HFF-Myc (cell line): ENCODE measurements around the gene SH2D2A.

Source experiments
- DNase-seq: peaks from one replicate; pipeline ENCODE4 v3.0.0-alpha.2; 2011; ENCODE audit warnings: low read depth; ENCODE audit errors: extremely low read depth
- H3K4me3 ChIP-seq: replicated peaks from 2 replicates; pipeline ENCODE4 v1.5.1; 2011; ENCODE audit warnings: low read depth, mild to moderate bottlenecking, control low read depth, low read length
- TF ChIP-seq, protein P1 (sequence below): IDR thresholded peaks from 2 replicates; pipeline ENCODE4 v1.5.1; 2012; ENCODE audit warnings: mild to moderate bottlenecking, low read depth, low read length, control low read depth; ENCODE audit errors: missing control alignments

Gene SH2D2A

DNA sequence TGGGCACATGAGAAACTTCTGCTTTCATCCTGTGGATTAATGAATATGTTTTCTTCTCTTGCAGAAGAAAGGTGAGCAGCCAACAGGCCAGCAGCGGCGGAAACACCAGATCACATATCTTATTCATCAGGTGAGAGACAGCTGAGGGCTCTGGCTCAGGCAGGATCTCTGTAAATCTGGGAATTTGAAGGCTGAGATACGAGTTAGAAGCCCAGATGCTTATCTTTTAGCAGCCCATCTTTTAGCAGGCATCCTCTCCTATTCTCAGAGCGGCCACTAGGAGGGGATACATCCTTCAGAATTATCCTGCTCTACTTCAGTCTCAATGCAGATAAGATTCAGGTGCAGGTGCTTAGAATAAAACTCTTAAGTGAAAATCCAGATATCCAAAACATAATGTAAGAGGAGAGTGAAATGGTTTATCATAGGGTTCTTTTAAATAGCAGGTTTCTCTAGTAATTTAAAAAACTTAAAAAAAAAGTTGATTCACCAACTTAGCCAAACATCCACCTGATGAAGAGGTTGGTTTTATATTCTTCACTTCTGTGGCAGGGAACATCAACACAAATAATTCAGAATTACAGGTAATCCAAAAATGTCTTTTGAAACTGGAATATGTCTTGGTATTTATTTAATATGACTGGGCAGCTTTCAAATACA, 19.3 kb downstream of the SH2D2A start:
- no peak for DNase-seq
- H3K4me3 ChIP-seq = no peak overlapping the region
- TF ChIP-seq, protein P1, sequence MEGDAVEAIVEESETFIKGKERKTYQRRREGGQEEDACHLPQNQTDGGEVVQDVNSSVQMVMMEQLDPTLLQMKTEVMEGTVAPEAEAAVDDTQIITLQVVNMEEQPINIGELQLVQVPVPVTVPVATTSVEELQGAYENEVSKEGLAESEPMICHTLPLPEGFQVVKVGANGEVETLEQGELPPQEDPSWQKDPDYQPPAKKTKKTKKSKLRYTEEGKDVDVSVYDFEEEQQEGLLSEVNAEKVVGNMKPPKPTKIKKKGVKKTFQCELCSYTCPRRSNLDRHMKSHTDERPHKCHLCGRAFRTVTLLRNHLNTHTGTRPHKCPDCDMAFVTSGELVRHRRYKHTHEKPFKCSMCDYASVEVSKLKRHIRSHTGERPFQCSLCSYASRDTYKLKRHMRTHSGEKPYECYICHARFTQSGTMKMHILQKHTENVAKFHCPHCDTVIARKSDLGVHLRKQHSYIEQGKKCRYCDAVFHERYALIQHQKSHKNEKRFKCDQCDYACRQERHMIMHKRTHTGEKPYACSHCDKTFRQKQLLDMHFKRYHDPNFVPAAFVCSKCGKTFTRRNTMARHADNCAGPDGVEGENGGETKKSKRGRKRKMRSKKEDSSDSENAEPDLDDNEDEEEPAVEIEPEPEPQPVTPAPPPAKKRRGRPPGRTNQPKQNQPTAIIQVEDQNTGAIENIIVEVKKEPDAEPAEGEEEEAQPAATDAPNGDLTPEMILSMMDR = peak; percentile 88

DNA sequence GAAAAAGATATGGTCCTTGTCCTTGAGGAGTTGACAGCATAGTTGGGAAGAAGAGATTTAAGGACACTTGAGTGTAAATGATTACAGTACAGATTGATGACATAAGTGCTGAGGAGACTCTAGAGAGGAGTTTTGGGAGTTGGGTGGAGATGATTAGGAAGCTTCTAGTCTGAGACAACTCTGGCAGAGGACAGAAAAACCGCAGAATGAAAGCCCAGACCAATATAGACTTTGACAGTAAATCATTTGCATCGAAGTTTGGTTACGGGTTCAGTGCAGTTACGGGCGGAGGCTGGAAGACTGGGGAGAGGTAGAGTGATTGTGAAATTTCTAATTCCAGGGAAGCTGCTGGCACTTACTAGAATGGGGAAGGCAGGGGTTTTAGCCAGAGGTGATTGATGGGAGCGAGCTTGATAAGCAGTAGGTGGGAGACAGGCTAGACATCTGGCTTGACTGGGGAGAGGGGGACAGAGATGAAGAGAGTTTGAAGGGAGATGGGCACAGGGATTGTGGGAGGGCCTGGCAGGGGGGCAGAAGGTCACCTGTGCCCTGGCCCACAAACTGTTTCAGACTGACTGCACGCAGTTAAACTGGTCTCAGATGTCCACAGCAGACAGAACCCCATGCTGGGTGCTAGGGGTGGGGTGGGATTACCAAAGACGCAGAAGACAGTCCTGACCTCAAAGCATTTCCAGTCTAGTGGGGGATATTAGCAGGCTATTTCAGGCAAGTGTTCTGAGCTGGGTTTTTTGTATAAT, 20.1 kb downstream of the SH2D2A start:
- TF ChIP-seq, protein P1 = no peak
- no peak for DNase-seq
- no peak overlapping the region for H3K4me3 ChIP-seq

DNA sequence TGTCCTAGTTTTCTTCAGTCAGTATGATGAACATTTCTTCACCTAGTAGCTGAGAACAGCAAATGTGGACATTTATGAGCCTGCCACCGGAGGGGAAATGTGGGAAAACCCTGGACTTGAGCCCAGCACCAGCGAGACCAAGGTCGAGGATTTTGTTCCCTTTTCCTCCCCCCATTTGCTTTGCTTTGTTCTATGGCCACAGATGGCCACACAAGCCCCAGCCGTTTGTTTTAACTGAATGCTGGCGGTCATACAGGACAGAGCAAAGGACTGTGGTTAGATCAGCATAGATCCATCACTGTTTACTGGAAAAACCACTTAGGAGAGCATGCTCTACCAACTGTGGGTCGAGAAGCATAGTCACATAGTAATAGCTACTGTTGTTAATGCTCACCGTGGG, 20.9 kb downstream of the SH2D2A start:
- no peak for DNase-seq
- H3K4me3 ChIP-seq = no peak overlapping the region
- TF ChIP-seq, protein P1 = no peak

DNA sequence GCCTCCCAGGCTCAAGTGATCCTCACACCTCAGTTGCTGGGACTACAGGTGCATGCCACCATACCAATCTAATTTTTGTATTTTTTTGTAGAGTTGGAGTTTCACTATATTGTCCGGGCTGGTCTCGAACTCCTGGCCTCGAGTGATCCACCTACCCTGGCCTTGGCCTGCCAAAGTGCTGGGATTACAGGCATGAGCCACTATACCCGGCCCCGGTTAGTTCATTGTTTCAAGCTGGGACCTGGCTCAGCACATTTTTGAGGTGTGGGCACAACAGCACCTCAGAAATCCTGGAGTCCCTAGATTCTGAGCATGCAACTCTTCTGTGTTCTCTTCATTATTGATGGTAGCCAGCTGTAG, 21.3 kb downstream of the SH2D2A start:
- DNase-seq = no peak
- H3K4me3 ChIP-seq = no peak overlapping the region
- TF ChIP-seq, protein P1 = no peak

DNA sequence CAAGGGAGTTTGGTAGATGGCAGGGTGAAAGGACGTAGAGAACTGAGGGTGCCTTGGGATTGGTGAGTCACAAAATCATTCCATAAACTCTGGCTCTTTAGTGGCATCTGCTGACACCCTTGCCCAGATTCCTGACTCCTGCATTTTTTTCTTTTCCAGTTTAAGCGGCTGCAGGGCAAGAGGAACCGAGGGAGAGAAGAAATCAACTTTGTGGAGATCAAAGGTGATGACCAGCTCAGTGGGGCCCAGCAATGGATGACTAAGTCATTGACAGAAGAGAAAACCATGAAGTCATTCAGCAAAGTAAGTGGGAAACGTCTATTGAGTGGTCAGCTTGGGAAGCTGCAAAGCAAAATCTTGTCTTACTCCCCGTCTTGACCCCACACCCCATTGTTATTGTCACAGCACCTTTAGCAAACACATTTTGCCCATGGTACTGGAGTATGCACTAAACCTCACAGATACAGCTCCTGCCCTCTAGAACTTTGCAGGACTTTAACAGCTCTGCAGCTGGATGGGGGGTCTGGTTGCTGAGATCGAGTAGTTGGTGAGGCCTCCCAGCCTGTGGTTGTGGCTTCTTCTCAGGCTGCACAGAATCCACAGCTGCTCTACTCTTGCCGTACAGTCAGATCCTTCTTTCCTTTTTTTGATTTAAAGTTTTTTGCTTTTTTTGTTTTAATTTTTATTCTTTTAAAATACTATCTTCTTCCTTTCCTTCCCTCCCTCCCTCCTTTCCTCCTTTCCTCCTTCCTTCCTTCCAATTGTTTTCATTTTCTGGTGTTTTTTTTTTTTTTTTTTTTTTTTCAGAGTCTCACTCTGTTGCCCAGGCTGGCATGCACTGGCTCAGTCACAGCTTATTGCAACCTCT, 21.9 kb downstream of the SH2D2A start:
- no peak overlapping the region for H3K4me3 ChIP-seq
- TF ChIP-seq, protein P1 = no peak
- no peak for DNase-seq

DNA sequence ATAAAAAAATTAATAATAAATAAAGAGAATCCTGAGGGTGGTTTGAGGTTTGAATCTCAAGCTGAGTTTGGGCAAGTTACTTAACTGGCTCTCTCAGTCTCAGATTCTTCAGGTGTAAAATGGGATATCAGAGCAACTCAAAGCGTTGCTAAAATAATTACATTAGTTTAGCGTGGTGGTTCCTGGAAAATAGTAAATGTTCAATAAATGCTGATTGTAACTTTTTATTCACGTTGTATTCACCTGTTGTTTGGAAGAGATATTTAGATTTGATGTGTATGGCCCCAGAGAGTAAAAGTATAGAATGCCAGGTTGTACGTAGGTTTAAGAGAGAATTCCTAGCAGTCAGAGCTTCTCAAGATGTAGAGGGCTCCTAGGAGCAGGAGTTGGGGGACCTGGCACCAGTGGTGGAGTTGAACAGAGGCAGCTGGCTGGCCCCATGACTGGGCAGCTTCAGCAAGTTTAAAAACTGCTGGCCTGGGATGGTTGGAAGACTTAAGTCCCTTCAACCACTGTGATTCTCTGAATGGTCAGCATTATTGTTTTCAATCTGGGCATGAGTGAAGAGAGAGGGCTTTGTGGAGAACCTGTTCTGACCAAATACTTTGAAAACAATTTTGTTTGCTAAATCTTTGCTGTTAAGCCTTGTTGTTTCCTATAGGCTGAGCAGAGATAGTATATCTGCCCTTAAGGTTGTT, 26.9 kb downstream of the SH2D2A start:
- DNase-seq = no peak
- TF ChIP-seq, protein P1 = no peak
- no peak overlapping the region for H3K4me3 ChIP-seq
